Measurements from ENCODE around the gene TAS1R2.

Gene TAS1R2

GRCh38 chr1:18819203-18819602 is 40.3 kb downstream of the TAS1R2 start:
- DNase-seq, result no peak

- no peak for DNase-seq
Observed at GRCh38 chr1:18817795-18818435, 41.5 kb downstream of the TAS1R2 start.

- DNase-seq, result no peak
Observed at GRCh38 chr1:18817316-18817715, 42.1 kb downstream of the TAS1R2 start.

GRCh38 chr1:18816808-18817207 is 42.7 kb downstream of the TAS1R2 start:
- no peak for DNase-seq

GRCh38 chr1:18814874-18815531 is 44.5 kb downstream of the TAS1R2 start:
- DNase-seq, result no peak

- no peak for DNase-seq
Observed at GRCh38 chr1:18814425-18814824, 45.0 kb downstream of the TAS1R2 start.

- no peak for DNase-seq
Observed at GRCh38 chr1:18812453-18812939, 47.0 kb downstream of the TAS1R2 start.

GRCh38 chr1:18811733-18812452 is 47.6 kb downstream of the TAS1R2 start:
- no peak for DNase-seq

- DNase-seq, result no peak
Observed at GRCh38 chr1:18809953-18810899, 49.2 kb downstream of the TAS1R2 start.

GRCh38 chr1:18808550-18808949 is 50.9 kb downstream of the TAS1R2 start:
- DNase-seq, result no peak

- no peak for DNase-seq
Observed at GRCh38 chr1:18807334-18808063, 52.0 kb downstream of the TAS1R2 start.

GRCh38 chr1:18805925-18806849 is 53.3 kb downstream of the TAS1R2 start:
- no peak for DNase-seq

GRCh38 chr1:18805150-18805879 is 54.1 kb downstream of the TAS1R2 start:
- DNase-seq, result no peak

- no peak for DNase-seq
Observed at GRCh38 chr1:18803851-18804250, 55.6 kb downstream of the TAS1R2 start.

GRCh38 chr1:18803151-18803791 is 56.2 kb downstream of the TAS1R2 start:
- DNase-seq, result no peak

GRCh38 chr1:18802231-18802630 is 57.2 kb downstream of the TAS1R2 start:
- DNase-seq, result no peak

GRCh38 chr1:18800258-18800657 is 59.2 kb downstream of the TAS1R2 start:
- DNase-seq, result no peak

- no peak for DNase-seq
Observed at GRCh38 chr1:18799454-18799853, 60.0 kb downstream of the TAS1R2 start.

- no peak for DNase-seq
Observed at GRCh38 chr1:18798946-18799345, 60.5 kb downstream of the TAS1R2 start.

GRCh38 chr1:18798533-18798932 is 60.9 kb downstream of the TAS1R2 start:
- no peak for DNase-seq

Data from activated naive CD4-positive, alpha-beta T cell treated with anti-CD3 and anti-CD28 coated beads, Interleukin-2, amount 50 U/mL, for 16 hours (primary cell).